ENCODE measurements around the gene CPNE7. TPM values are rescaled to one million over a fixed set of nuclear protein-coding genes. Genes with fewer than 3 reads are reported as not detected.
A peak's percentile ranks its signal among the peaks of the same experiment; 100 is the strongest.

CPNE7 gene
- total RNA-seq, 2 donors from 2014 or later, result 1.5 to 2.1 TPM

GRCh38 chr16:89636663-89637062, 61.1 kb downstream of the CPNE7 start:
- H3K9me3 Mint-ChIP-seq, result no peaks in the 10 kb centered on the region
- no peak for TF ChIP-seq CTCF (conservative IDR thresholded peaks at IDR 0.05)
- peaks cover 28% of the 10 kb centered on the region for H3K27me3 ChIP-seq (ENCODE audit: control insufficient read depth, insufficient read depth, low read length, poor library complexity, severe bottlenecking)
- no peak overlapping the region for H3K9ac ChIP-seq (ENCODE audit: extremely low read depth, low read length, poor library complexity, severe bottlenecking)
- H3K27me3 Mint-ChIP-seq (ENCODE audit: insufficient read depth), result peaks cover 21% of the 10 kb centered on the region
- no peaks in the 10 kb centered on the region for H3K36me3 ChIP-seq (ENCODE audit: control insufficient read depth, insufficient read depth, low read length)
- DNase-seq, result no peak
- no peaks in the 10 kb centered on the region for H3K9me3 ChIP-seq (ENCODE audit: control insufficient read depth, low read length)
- no peaks in the 10 kb centered on the region for H3K36me3 Mint-ChIP-seq (ENCODE audit: low read depth)
- no peak overlapping the region for H3K4me3 Mint-ChIP-seq
- 89 to 94% methylated on average over 7 to 12 of the region's 12 CpGs for WGBS, 2 experiments (ENCODE audit: insufficient coverage in 1 of 2, insufficient read length in 1 of 2)
- H3K27ac ChIP-seq (ENCODE audit: low read depth, low read length), result no peak overlapping the region
- H3K27ac Mint-ChIP-seq, result no peak overlapping the region
- H3K4me3 ChIP-seq (ENCODE audit: low read length), result no peak overlapping the region
- H3K4me1 Mint-ChIP-seq, result no peaks in the 10 kb centered on the region
- no peaks in the 10 kb centered on the region for H3K4me1 ChIP-seq (ENCODE audit: control insufficient read depth, insufficient read depth, low read length)

- H3K9me3 Mint-ChIP-seq, result no peaks in the 10 kb centered on the region
- no peak overlapping the region for H3K9ac ChIP-seq (ENCODE audit: extremely low read depth, low read length, poor library complexity, severe bottlenecking)
- H3K4me3 Mint-ChIP-seq, result no peak overlapping the region
- H3K4me1 Mint-ChIP-seq, result no peaks in the 10 kb centered on the region
- DNase-seq, result no peak
- no peak overlapping the region for H3K27ac Mint-ChIP-seq
- H3K9me3 ChIP-seq (ENCODE audit: control insufficient read depth, low read length), result no peaks in the 10 kb centered on the region
- no peaks in the 10 kb centered on the region for H3K36me3 Mint-ChIP-seq (ENCODE audit: low read depth)
- peaks cover 21% of the 10 kb centered on the region for H3K27me3 Mint-ChIP-seq (ENCODE audit: insufficient read depth)
- TF ChIP-seq CTCF (conservative IDR thresholded peaks at IDR 0.05), result peak; percentile 20
- WGBS, 2 experiments (ENCODE audit: insufficient coverage in 1 of 2, insufficient read length in 1 of 2), result 92 to 98% methylated on average over 5 to 10 of the region's 10 CpGs
- H3K27ac ChIP-seq (ENCODE audit: low read depth, low read length), result no peak overlapping the region
- H3K36me3 ChIP-seq (ENCODE audit: control insufficient read depth, insufficient read depth, low read length), result no peaks in the 10 kb centered on the region
- H3K4me1 ChIP-seq (ENCODE audit: control insufficient read depth, insufficient read depth, low read length), result no peaks in the 10 kb centered on the region
- no peak overlapping the region for H3K4me3 ChIP-seq (ENCODE audit: low read length)
- H3K27me3 ChIP-seq (ENCODE audit: control insufficient read depth, insufficient read depth, low read length, poor library complexity, severe bottlenecking), result peaks cover 28% of the 10 kb centered on the region
These were observed 61.8 kb downstream of the CPNE7 start for GRCh38 chr16:89637379-89637778.

- Histone ChIP-seq H3K9ac (ENCODE audit: extremely low read depth, low read length, poor library complexity, severe bottlenecking) (no peak overlapping the region), H3K4me3 (ENCODE audit: low read length) (no peak overlapping the region), H3K36me3 (ENCODE audit: control insufficient read depth, insufficient read depth, low read length) (no peaks in the 10 kb centered on the region), H3K9me3 (ENCODE audit: control insufficient read depth, low read length) (no peaks in the 10 kb centered on the region), H3K4me1 (ENCODE audit: control insufficient read depth, insufficient read depth, low read length) (peaks cover 5% of the 10 kb centered on the region), H3K27ac (ENCODE audit: low read depth, low read length) (no peak overlapping the region), H3K27me3 (ENCODE audit: control insufficient read depth, insufficient read depth, low read length, poor library complexity, severe bottlenecking) (peaks cover 23% of the 10 kb centered on the region)
- no peak for TF ChIP-seq CTCF (conservative IDR thresholded peaks at IDR 0.05)
- no peaks in the 10 kb centered on the region for H3K9me3 Mint-ChIP-seq
- DNase-seq, result no peak
- WGBS, 2 experiments (ENCODE audit: insufficient coverage in 1 of 2, insufficient read length in 1 of 2), result 81 to 87% methylated on average over 2 to 6 of the region's 10 CpGs
- H3K4me3 Mint-ChIP-seq, result no peak overlapping the region
- H3K27me3 Mint-ChIP-seq (ENCODE audit: insufficient read depth), result peaks cover 18% of the 10 kb centered on the region
- H3K36me3 Mint-ChIP-seq (ENCODE audit: low read depth), result no peaks in the 10 kb centered on the region
- peaks cover 8% of the 10 kb centered on the region for H3K4me1 Mint-ChIP-seq
- no peak overlapping the region for H3K27ac Mint-ChIP-seq
These were observed 62.9 kb downstream of the CPNE7 start for GRCh38 chr16:89638455-89638854.
